Breast epithelium (tissue), 3 donors: ENCODE data around the gene ARHGEF7.

ENCODE experiments used
- POLR2A ChIP-seq: fragments of 450-650 bp; IDR thresholded peaks from one replicate; pipeline ENCODE4 v1.6.1; 2016; ENCODE audit warnings: antibody characterized with exemption, mild to moderate bottlenecking, moderate library complexity
- TF ChIP-seq, protein P1 (sequence below), 3 donors: fragments of 450-650 bp; IDR thresholded peaks; one replicate each; pipeline ENCODE4 v1.5.1; 2016 to 2017; ENCODE audit warnings: antibody characterized with exemption in 3 of 3, mild to moderate bottlenecking in 3 of 3, moderate library complexity in 3 of 3

GRCh38 chr13:111153977-111154332 lies 38.8 kb downstream of the ARHGEF7 start:
- TF ChIP-seq POLR2A: no peak
- TF ChIP-seq, protein P1, sequence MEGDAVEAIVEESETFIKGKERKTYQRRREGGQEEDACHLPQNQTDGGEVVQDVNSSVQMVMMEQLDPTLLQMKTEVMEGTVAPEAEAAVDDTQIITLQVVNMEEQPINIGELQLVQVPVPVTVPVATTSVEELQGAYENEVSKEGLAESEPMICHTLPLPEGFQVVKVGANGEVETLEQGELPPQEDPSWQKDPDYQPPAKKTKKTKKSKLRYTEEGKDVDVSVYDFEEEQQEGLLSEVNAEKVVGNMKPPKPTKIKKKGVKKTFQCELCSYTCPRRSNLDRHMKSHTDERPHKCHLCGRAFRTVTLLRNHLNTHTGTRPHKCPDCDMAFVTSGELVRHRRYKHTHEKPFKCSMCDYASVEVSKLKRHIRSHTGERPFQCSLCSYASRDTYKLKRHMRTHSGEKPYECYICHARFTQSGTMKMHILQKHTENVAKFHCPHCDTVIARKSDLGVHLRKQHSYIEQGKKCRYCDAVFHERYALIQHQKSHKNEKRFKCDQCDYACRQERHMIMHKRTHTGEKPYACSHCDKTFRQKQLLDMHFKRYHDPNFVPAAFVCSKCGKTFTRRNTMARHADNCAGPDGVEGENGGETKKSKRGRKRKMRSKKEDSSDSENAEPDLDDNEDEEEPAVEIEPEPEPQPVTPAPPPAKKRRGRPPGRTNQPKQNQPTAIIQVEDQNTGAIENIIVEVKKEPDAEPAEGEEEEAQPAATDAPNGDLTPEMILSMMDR (IDR thresholded peaks at IDR 0.05): peak in 2 of 3 donors; percentile 14 to 27
